CD4-positive, alpha-beta T cell treated with Interleukin-15 for 4 hours (primary cell): ENCODE results near the gene BMP6.
"Not testable (repeated sequence)": the region's sequence is repeated elsewhere in the genome, so short reads cannot be mapped to it uniquely, and the experiment has no call there.

Source experiments
- DNase-seq: peaks from one replicate; pipeline ENCODE4 v3.0.0-alpha.2; 2020; ENCODE audit warnings: low spot score

BMP6 gene

GRCh38 chr6:7887278-7887991 is 161.5 kb downstream of the BMP6 start:
- DNase-seq = no peak

- no peak for DNase-seq
Observed at GRCh38 chr6:7888587-7889357, 162.9 kb downstream of the BMP6 start.

GRCh38 chr6:7891078-7891872 is 165.4 kb downstream of the BMP6 start:
- no peak for DNase-seq

- DNase-seq = not testable (repeated sequence)
Observed at GRCh38 chr6:7892367-7892766, 166.5 kb downstream of the BMP6 start.

GRCh38 chr6:7893342-7893741 is 167.4 kb downstream of the BMP6 start:
- no peak for DNase-seq

- DNase-seq = no peak
Observed at GRCh38 chr6:7894262-7895124, 168.6 kb downstream of the BMP6 start.

GRCh38 chr6:7895125-7895423 is 169.2 kb downstream of the BMP6 start:
- DNase-seq = no peak

GRCh38 chr6:7896465-7896987 is 170.6 kb downstream of the BMP6 start:
- no peak for DNase-seq

GRCh38 chr6:7897461-7898192 is 171.7 kb downstream of the BMP6 start:
- no peak for DNase-seq

- DNase-seq = not testable (repeated sequence)
Observed at GRCh38 chr6:7898193-7898586, 172.3 kb downstream of the BMP6 start.

- DNase-seq = no peak
Observed at GRCh38 chr6:7899101-7899888, 173.4 kb downstream of the BMP6 start.

GRCh38 chr6:7899889-7900213 is 174.0 kb downstream of the BMP6 start:
- DNase-seq = no peak

GRCh38 chr6:7900621-7901020 is 174.7 kb downstream of the BMP6 start:
- DNase-seq = no peak

GRCh38 chr6:7901056-7901455 is 175.2 kb downstream of the BMP6 start:
- DNase-seq = no peak

GRCh38 chr6:7901780-7902179 is 175.9 kb downstream of the BMP6 start:
- no peak for DNase-seq

- DNase-seq = no peak
Observed at GRCh38 chr6:7902221-7902620, 176.3 kb downstream of the BMP6 start.

GRCh38 chr6:7902867-7903266 is 177.0 kb downstream of the BMP6 start:
- DNase-seq = no peak

GRCh38 chr6:7903673-7904072 is 177.8 kb downstream of the BMP6 start:
- DNase-seq = no peak

- no peak for DNase-seq
Observed at GRCh38 chr6:7904654-7905319, 178.9 kb downstream of the BMP6 start.

GRCh38 chr6:7905416-7905815 is 179.5 kb downstream of the BMP6 start:
- DNase-seq = no peak
